CD4-positive, alpha-beta T cell treated with Interleukin-6 for 4 hours (primary cell): Measurements from ENCODE around the gene SLC38A3.

Source experiments
- DNase-seq: peaks from one replicate; pipeline ENCODE4 v3.0.0-alpha.2; 2020; ENCODE audit warnings: mixed read lengths

SLC38A3 gene

DNA sequence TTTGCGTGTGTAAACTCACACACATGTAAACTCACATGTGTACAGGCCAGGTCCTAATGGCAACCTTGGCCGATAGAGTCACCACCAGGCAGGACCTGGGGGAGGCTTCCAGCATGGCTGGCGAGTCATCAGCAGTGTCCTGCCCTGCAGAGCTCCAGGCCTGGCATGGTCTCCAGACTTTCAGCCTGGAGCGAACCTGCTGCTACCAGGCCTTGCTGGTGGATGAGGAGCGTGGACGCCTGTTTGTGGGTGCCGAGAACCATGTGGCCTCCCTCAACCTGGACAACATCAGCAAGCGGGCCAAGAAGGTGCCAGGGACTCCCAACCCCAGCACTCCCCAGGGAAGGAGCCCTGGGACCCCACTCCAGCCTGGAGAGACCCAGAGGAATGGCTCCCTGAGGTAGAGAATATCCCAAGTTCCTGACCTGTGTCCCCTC is 64.9 kb downstream of the SLC38A3 start:
- no peak for DNase-seq

DNA sequence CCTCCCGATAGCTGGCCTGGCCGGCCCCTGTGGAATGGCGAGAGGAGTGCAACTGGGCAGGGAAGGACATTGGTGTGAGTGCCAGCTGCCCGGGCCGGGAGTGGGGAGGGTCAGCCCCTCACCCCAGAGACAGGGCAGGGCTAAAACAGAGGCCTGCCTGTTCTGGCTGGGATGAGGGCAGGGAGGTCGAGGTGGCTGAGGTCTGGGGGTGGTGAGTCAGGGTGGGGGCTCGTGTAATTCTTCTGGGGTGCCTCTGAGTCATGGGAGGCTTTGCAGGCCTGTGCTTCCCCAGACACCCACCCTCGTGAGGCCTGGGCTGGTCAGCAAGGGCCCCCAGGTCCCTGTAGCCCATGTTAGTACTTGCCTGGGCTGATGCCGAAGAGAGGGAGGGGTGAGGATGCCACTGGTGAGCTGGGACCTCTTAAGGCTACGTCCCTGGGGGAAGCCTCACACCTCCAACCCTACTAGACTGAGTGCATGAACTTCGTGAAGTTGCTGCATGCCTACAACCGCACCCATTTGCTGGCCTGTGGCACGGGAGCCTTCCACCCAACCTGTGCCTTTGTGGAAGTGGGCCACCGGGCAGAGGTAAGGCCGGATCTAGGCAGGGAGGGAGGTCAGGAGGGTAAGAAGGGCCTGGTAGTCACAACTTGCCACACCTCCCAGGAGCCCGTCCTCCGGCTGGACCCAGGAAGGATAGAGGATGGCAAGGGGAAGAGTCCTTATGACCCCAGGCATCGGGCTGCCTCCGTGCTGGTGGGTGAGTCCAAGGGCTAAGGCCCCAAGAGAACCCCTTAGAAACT is 65.6 kb downstream of the SLC38A3 start:
- DNase-seq: no peak
